GM23248 (cell line): ENCODE data around the gene BCL10.

ENCODE experiments used
- EZH2 ChIP-seq: fragments of 200-600 bp; sonication (generic); IDR thresholded peaks from 2 replicates; pipeline ENCODE4 v1.6.1; 2018; ENCODE audit warnings: antibody characterized with exemption, mild to moderate bottlenecking; ENCODE audit not compliant: insufficient read depth, poor library complexity, severe bottlenecking
- EZH2phosphoT487 ChIP-seq: fragments of 200-600 bp; sonication (generic); IDR thresholded peaks from 2 replicates; pipeline ENCODE4 v1.6.1; 2018; ENCODE audit warnings: antibody characterized with exemption, moderate library complexity, mild to moderate bottlenecking, low read depth; ENCODE audit not compliant: insufficient read depth

DNA sequence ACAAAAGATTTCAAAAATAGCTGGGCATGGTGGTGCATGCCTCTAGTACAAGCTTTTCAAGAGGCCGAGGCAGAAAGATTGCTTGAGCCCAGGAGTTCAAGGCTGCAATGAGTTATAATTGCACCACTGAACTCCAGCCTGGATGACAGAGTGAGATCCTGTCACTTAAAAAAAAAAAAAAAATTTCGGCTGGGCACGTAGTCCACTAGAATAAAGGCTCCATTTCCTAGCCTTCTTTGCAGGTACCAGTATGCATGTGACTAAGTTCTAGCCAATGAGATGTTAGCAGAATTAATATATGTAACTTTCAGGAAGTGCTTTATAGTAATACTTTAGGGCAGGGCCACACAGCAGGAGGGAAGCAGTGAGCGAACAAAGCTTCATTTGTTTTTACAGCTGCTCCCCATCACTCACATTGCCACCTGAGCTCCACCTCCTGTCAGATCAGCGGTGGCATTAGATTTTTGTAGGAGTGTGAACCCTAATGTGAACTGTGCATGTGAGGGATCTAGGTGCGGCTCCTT, 46.8 kb downstream of the BCL10 start:
- no peak for TF ChIP-seq EZH2phosphoT487
- TF ChIP-seq EZH2 = no peak
